Upper lobe of left lung (tissue), 6 donors: ENCODE data around the gene AGR2. TPM values are rescaled to one million over a fixed set of nuclear protein-coding genes. Genes with fewer than 3 reads are reported as not detected.
"Not testable (repeated sequence)": the region's sequence is repeated elsewhere in the genome, so short reads cannot be mapped to it uniquely, and the experiment has no call there.

Experiments
- ATAC-seq, 2 donors: fragments of 200-7000 bp; cut with Tn5 transposase; one replicate each; pipeline ENCODE4 v1.9.1; 2022; ENCODE audit warnings: mild to moderate bottlenecking in 2 of 2, moderate library complexity in 2 of 2; ENCODE audit not compliant: low FRiP score in 2 of 2
- DNase-seq, 2 donors: peaks; one replicate each; pipeline ENCODE4 v3.0.0-alpha.2; 2019 to 2020
- H3K27ac ChIP-seq, 4 donors: fragments of 200-600 bp; sonication (generic); one replicate each; pipeline ENCODE4 v1.5.1; 2016 to 2019
- H3K27me3 ChIP-seq, 4 donors: fragments of 200-600 bp; sonication (generic); one replicate each; pipeline ENCODE4 v1.5.1; 2017 to 2019
- H3K36me3 ChIP-seq, 4 donors: fragments of 200-600 bp; sonication (generic); one replicate each; pipeline ENCODE4 v1.5.1; 2016 to 2019
- H3K4me1 ChIP-seq, 4 donors: fragments of 200-600 bp; sonication (generic); one replicate each; pipeline ENCODE4 v1.5.1; 2018 to 2019
- H3K4me3 ChIP-seq, 4 donors: fragments of 200-600 bp; sonication (generic); one replicate each; pipeline ENCODE4 v1.5.1; 2017 to 2019; ENCODE audit warnings: mild to moderate bottlenecking in 2 of 4, moderate library complexity in 1 of 4
- H3K9me3 ChIP-seq, 4 donors: fragments of 200-600 bp; sonication (generic); one replicate each; pipeline ENCODE4 v1.5.1; 2018 to 2019
- EP300 ChIP-seq, 4 donors: sonication (generic); formaldehyde crosslinking; IDR thresholded peaks; one replicate each; pipeline ENCODE4 v1.5.1; 2017; ENCODE audit warnings: antibody characterized with exemption in 4 of 4, control low read depth in 2 of 4
- POLR2A ChIP-seq, 4 donors: fragments of 450-650 bp; IDR thresholded peaks; one replicate each; pipeline ENCODE4 v1.5.1; 2016 to 2017; ENCODE audit warnings: antibody characterized with exemption in 4 of 4, mild to moderate bottlenecking in 2 of 4
- POLR2AphosphoS5 ChIP-seq, 2 donors: sonication (generic); formaldehyde crosslinking; IDR thresholded peaks; one replicate each; pipeline ENCODE4 v1.5.1; 2017; ENCODE audit warnings: antibody characterized with exemption in 2 of 2
- WGBS, 2 donors: methylation state at CpG; one replicate each; pipeline ENCODE4 v1.1.5; 2017 to 2018; 5-methylcytosine and 5-hydroxymethylcytosine counted together
- total RNA-seq, 6 donors: library from RNA; depleted of rRNA in 4 of 6; stranded (reverse); fragments of >200 nt in 4 of 6; gene quantifications; one replicate each; pipeline versions ENCODE4 v1.1.0 to v1.2.1, GENCODE V29; 2016 to 2021
- TF ChIP-seq, protein P1 (sequence below), 6 experiments: fragments of 450-650 bp in 4 of 6; fragments of 200-600 bp in 2 of 6; sonication (generic) in 2 of 6; IDR thresholded peaks; one replicate each; pipeline ENCODE4 v1.5.1; 2016 to 2019; ENCODE audit warnings: antibody characterized with exemption in 6 of 6
- donor health status: DM: no; HTN: no; CAD: no; lungs with moderate emphysema.
- donor health status: DM: no; HTN: yes; CAD: no; lungs with severe emphysema.

The AGR2 gene
- 100 to 1,000 TPM in 1 of 6 donors, 10 to 100 TPM in 4, 1 to 10 TPM in 1; 6.3 to 126 (median 44.8) TPM for total RNA-seq

GRCh38 chr7:16804674-16805439, at the start of gene AGR2:
Gene AGR2 (minus strand): TSS chr7:16804999. CDS start chr7:16801796, 3,203 bp downstream.
- H3K4me3 ChIP-seq: peak within 1 kb of the TSS in 3 of 4 donors; percentile 30 to 36 (median 30)
- no peaks in the 10 kb centered on the region for H3K4me1 ChIP-seq
- H3K36me3 ChIP-seq: no peaks in the 10 kb centered on the region
- H3K27ac ChIP-seq: peak within 1 kb of the TSS in 3 of 4 donors; percentile 28 to 61 (median 45)
- DNase-seq: peak in 1 of 2 donors; percentile 81
- H3K27me3 ChIP-seq: no peaks in the 10 kb centered on the region
- TF ChIP-seq POLR2A (IDR thresholded peaks at IDR 0.05) (peak in 1 of 4 donors; percentile 65), POLR2AphosphoS5 (IDR thresholded peaks at IDR 0.05) (peak in 1 of 2 donors; percentile 60), EP300 (IDR thresholded peaks at IDR 0.05) (no peak)
- TF ChIP-seq, protein P1, sequence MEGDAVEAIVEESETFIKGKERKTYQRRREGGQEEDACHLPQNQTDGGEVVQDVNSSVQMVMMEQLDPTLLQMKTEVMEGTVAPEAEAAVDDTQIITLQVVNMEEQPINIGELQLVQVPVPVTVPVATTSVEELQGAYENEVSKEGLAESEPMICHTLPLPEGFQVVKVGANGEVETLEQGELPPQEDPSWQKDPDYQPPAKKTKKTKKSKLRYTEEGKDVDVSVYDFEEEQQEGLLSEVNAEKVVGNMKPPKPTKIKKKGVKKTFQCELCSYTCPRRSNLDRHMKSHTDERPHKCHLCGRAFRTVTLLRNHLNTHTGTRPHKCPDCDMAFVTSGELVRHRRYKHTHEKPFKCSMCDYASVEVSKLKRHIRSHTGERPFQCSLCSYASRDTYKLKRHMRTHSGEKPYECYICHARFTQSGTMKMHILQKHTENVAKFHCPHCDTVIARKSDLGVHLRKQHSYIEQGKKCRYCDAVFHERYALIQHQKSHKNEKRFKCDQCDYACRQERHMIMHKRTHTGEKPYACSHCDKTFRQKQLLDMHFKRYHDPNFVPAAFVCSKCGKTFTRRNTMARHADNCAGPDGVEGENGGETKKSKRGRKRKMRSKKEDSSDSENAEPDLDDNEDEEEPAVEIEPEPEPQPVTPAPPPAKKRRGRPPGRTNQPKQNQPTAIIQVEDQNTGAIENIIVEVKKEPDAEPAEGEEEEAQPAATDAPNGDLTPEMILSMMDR (IDR thresholded peaks at IDR 0.05): no peak
- no peaks in the 10 kb centered on the region for H3K9me3 ChIP-seq
- ATAC-seq: peak; percentile 59 to 80
- WGBS, 2 donors: 72% methylated on average over 13 of the region's 13 CpGs

- not testable (repeated sequence) for H3K27ac ChIP-seq, H3K9me3 ChIP-seq, H3K4me3 ChIP-seq, DNase-seq, ATAC-seq, H3K36me3 ChIP-seq, H3K27me3 ChIP-seq, H3K4me1 ChIP-seq
- 95 to 97% methylated on average over 8 to 11 of the region's 11 CpGs for WGBS, 2 donors
Measured at GRCh38 chr7:16853189-16853588, 48.4 kb upstream of the AGR2 start.

DNA sequence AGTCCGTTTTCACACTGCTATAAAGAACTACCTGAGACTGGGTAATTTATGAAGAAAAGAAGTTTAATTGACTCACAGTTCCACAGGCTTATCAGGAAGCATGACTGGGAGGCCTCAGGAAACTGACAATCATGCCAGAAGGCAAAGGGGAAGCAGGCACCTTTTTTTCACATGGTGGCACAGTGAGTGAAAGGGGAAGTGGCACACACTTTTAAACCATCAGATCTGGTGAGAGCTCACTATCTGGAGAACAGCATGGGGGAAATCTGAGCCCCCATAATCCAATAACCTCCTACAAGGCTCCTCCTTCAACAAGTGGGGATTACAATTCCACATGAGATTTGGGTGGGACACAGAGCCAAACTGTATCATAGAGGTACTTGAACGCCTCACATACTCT, 47.0 kb upstream of the AGR2 start:
- TF ChIP-seq, protein P1 (IDR thresholded peaks at IDR 0.05): no peak
- TF ChIP-seq POLR2AphosphoS5 (IDR thresholded peaks at IDR 0.05) (no peak), EP300 (IDR thresholded peaks at IDR 0.05) (no peak), POLR2A (IDR thresholded peaks at IDR 0.05) (no peak)
- WGBS, 2 donors: 43 to 63% methylated on average over 2 of the region's 2 CpGs

GRCh38 chr7:16850614-16851466, 46.0 kb upstream of the AGR2 start:
- H3K27me3 ChIP-seq: no peaks in the 10 kb centered on the region
- TF ChIP-seq POLR2A (IDR thresholded peaks at IDR 0.05) (no peak), POLR2AphosphoS5 (IDR thresholded peaks at IDR 0.05) (no peak), EP300 (IDR thresholded peaks at IDR 0.05) (no peak)
- TF ChIP-seq, protein P1 (IDR thresholded peaks at IDR 0.05): no peak
- ATAC-seq: peak; percentile 20 to 25
- H3K4me3 ChIP-seq: peak overlapping the region in 1 of 4 donors; percentile 12
- H3K27ac ChIP-seq: no peak overlapping the region
- H3K9me3 ChIP-seq: no peaks in the 10 kb centered on the region
- DNase-seq: peak in 1 of 2 donors; percentile 77
- peaks cover 0 to 7% (median 4%) of the 10 kb centered on the region in 4 donors for H3K4me1 ChIP-seq
- 74 to 90% methylated on average over 31 to 44 of the region's 44 CpGs for WGBS, 2 donors
- H3K36me3 ChIP-seq: no peaks in the 10 kb centered on the region

More for the DNA sequence above, 47.0 kb upstream of the AGR2 start:
- DNase-seq (peak in 1 of 2 donors; percentile 22), ATAC-seq (peak in 1 of 2 donors; percentile 52)
- Histone ChIP-seq H3K4me3 (no peak overlapping the region), H3K27me3 (no peaks in the 10 kb centered on the region), H3K4me1 (peaks cover 0 to 4% (median 2%) of the 10 kb centered on the region in 4 donors), H3K9me3 (no peaks in the 10 kb centered on the region), H3K27ac (no peak overlapping the region), H3K36me3 (no peaks in the 10 kb centered on the region)
